Measurements from ENCODE around the gene NCOA5. TPM values are rescaled to one million over a fixed set of nuclear protein-coding genes. Genes with fewer than 3 reads are reported as not detected.
A peak's percentile ranks its signal among the peaks of the same experiment; 100 is the strongest.

NCOA5 gene
- total RNA-seq, 1 experiment from 2014 or later = 16.5 TPM

DNA sequence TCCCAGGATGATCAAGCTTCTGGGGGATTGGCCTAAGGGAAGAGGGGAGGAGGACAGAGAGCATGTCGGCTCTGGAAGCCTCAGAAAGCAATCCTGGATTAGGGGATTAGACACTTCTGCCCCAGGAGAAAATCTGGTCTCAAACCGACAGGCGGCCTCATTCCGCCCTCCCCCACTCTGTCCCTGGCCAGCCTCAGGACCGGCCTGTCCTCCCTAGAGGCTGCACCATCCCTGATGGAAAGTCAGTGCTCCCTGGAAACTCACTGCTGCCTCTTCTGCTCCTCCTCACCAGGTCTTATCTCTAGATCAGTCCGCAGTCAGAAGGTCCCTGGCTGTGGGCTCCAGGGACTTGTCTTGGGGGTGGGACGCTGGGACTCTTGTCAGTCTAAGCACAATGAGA is 61.7 kb downstream of the NCOA5 start (continued):
- no peak for TF ChIP-seq ESRRA (CRISPR knock-in tag; IDR thresholded peaks at IDR 0.05; ENCODE audit: borderline replicate concordance)
- TF ChIP-seq GRHL2 (CRISPR knock-in tag; IDR thresholded peaks at IDR 0.05; ENCODE audit: insufficient replicate concordance, severe bottlenecking) = no peak
- no peak for TF ChIP-seq HMGA2 (CRISPR knock-in tag; IDR thresholded peaks at IDR 0.05)

- peak; percentile 63 for DNase-seq (ENCODE audit: low spot score)
- no peaks in the 10 kb centered on the region for H3K9me3 Mint-ChIP-seq
- CTCF ChIA-PET = interaction anchor here (1.5 to 4.9 kb wide), 4 partner anchors 13 to 137 kb away, joined by 3 to 29 read pairs (median 11); no protein-coding TSS in a partner anchor
- TF ChIP-seq, protein P1, sequence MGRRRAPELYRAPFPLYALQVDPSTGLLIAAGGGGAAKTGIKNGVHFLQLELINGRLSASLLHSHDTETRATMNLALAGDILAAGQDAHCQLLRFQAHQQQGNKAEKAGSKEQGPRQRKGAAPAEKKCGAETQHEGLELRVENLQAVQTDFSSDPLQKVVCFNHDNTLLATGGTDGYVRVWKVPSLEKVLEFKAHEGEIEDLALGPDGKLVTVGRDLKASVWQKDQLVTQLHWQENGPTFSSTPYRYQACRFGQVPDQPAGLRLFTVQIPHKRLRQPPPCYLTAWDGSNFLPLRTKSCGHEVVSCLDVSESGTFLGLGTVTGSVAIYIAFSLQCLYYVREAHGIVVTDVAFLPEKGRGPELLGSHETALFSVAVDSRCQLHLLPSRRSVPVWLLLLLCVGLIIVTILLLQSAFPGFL (CRISPR knock-in tag; IDR thresholded peaks at IDR 0.05; ENCODE audit: borderline replicate concordance) = no peak
- TF ChIP-seq ETV6 (CRISPR knock-in tag; IDR thresholded peaks at IDR 0.05) (no peak), ATF1 (CRISPR knock-in tag; IDR thresholded peaks at IDR 0.05) (no peak), HMGXB4 (CRISPR knock-in tag; IDR thresholded peaks at IDR 0.05) (no peak), KAT7 (CRISPR knock-in tag; IDR thresholded peaks at IDR 0.05; ENCODE audit: borderline replicate concordance) (no peak), TP53 (CRISPR knock-in tag; IDR thresholded peaks at IDR 0.05) (no peak), ZNF121 (CRISPR knock-in tag; IDR thresholded peaks at IDR 0.05) (no peak), CREM (CRISPR knock-in tag; IDR thresholded peaks at IDR 0.05) (no peak), OVOL2 (CRISPR knock-in tag; IDR thresholded peaks at IDR 0.05; ENCODE audit: borderline replicate concordance) (no peak), FOXP1 (CRISPR knock-in tag; IDR thresholded peaks at IDR 0.05; ENCODE audit: borderline replicate concordance) (no peak), AR (CRISPR knock-in tag; IDR thresholded peaks at IDR 0.05) (no peak), ESRRA (CRISPR knock-in tag; IDR thresholded peaks at IDR 0.05; ENCODE audit: borderline replicate concordance) (no peak), ZNF423 (CRISPR knock-in tag; IDR thresholded peaks at IDR 0.05) (no peak), ZNF396 (CRISPR knock-in tag; IDR thresholded peaks at IDR 0.05; ENCODE audit: borderline replicate concordance) (no peak), NR1H2 (CRISPR knock-in tag; IDR thresholded peaks at IDR 0.05) (no peak), ZNF232 (CRISPR knock-in tag; IDR thresholded peaks at IDR 0.05) (no peak), NR2C2 (CRISPR knock-in tag; IDR thresholded peaks at IDR 0.05) (no peak)
- TF ChIP-seq, protein P2, sequence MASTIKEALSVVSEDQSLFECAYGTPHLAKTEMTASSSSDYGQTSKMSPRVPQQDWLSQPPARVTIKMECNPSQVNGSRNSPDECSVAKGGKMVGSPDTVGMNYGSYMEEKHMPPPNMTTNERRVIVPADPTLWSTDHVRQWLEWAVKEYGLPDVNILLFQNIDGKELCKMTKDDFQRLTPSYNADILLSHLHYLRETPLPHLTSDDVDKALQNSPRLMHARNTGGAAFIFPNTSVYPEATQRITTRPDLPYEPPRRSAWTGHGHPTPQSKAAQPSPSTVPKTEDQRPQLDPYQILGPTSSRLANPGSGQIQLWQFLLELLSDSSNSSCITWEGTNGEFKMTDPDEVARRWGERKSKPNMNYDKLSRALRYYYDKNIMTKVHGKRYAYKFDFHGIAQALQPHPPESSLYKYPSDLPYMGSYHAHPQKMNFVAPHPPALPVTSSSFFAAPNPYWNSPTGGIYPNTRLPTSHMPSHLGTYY (CRISPR knock-in tag; IDR thresholded peaks at IDR 0.05) = no peak
- TF ChIP-seq, protein P3, sequence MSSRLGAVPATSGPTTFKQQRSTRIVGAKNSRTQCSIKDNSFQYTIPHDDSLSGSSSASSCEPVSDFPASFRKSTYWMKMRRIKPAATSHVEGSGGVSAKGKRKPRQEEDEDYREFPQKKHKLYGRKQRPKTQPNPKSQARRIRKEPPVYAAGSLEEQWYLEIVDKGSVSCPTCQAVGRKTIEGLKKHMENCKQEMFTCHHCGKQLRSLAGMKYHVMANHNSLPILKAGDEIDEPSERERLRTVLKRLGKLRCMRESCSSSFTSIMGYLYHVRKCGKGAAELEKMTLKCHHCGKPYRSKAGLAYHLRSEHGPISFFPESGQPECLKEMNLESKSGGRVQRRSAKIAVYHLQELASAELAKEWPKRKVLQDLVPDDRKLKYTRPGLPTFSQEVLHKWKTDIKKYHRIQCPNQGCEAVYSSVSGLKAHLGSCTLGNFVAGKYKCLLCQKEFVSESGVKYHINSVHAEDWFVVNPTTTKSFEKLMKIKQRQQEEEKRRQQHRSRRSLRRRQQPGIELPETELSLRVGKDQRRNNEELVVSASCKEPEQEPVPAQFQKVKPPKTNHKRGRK (CRISPR knock-in tag; IDR thresholded peaks at IDR 0.05; ENCODE audit: borderline replicate concordance) = no peak
- no peak for ATAC-seq
- H3K36me3 Mint-ChIP-seq = no peaks in the 10 kb centered on the region
- peaks cover 93% of the 10 kb centered on the region for H3K27me3 Mint-ChIP-seq (ENCODE audit: low read depth)
- peaks cover 2% of the 10 kb centered on the region for H3K4me1 Mint-ChIP-seq
- no peak overlapping the region for H3K27ac Mint-ChIP-seq
- POLR2A ChIA-PET = no interaction called here
- H3K4me3 Mint-ChIP-seq = no peak overlapping the region
Measured at GRCh38 chr20:46027245-46027853, 62.4 kb downstream of the NCOA5 start.
